Right lobe of liver (tissue), 6 donors: ENCODE data around the gene WBP2NL. TPM values are rescaled to one million over a fixed set of nuclear protein-coding genes. Genes with fewer than 3 reads are reported as not detected.

ENCODE experiments used
- ATAC-seq, 4 donors: fragments of 200-7000 bp; cut with Tn5 transposase; one replicate each; pipeline ENCODE4 v1.9.1; 2020; ENCODE audit warnings: mild to moderate bottlenecking in 4 of 4, moderate library complexity in 4 of 4
- DNase-seq, 3 donors: peaks; one replicate each; pipeline ENCODE4 v3.0.0-alpha.2; 2020
- H3K27ac ChIP-seq, 3 donors: fragments of 200-600 bp; one replicate each; pipeline ENCODE4 v1.8.0; 2022
- H3K27me3 ChIP-seq, 2 donors: fragments of 200-600 bp; one replicate each; pipeline ENCODE4 v1.8.0; 2022
- H3K36me3 ChIP-seq, 4 donors: fragments of 200-600 bp; sonication (generic) in 1 of 4; one replicate each; pipeline versions ENCODE4 v1.5.1 to v1.8.0; 2017 to 2022; ENCODE audit warnings: control low read depth in 1 of 4
- H3K4me1 ChIP-seq, 4 donors: fragments of 200-600 bp; sonication (generic) in 1 of 4; one replicate each; pipeline versions ENCODE4 v1.5.1 to v1.8.0; 2017 to 2022; ENCODE audit warnings: control low read depth in 1 of 4
- H3K4me3 ChIP-seq, 3 donors: fragments of 200-600 bp; one replicate each; pipeline ENCODE4 v1.8.0; 2022
- H3K9me3 ChIP-seq, 4 donors: fragments of 200-600 bp; sonication (generic) in 1 of 4; one replicate each; pipeline versions ENCODE4 v1.5.1 to v1.8.0; 2017 to 2022; ENCODE audit warnings: control low read depth in 1 of 4
- POLR2A ChIP-seq: fragments of 450-650 bp; IDR thresholded peaks from one replicate; pipeline ENCODE4 v1.6.1; 2017; ENCODE audit warnings: antibody characterized with exemption, mild to moderate bottlenecking
- WGBS: methylation state at CpG from one replicate; pipeline ENCODE4 v1.1.6; 2018; ENCODE audit warnings: low coverage, low lambda C conversion rate; ENCODE audit not compliant: insufficient coverage; ENCODE audit errors: missing lambda C conversion rate; 5-methylcytosine and 5-hydroxymethylcytosine counted together
- intact Hi-C, 2 donors: fragments of 100-400 bp; cut with DNase I; formaldehyde crosslinking; loops; one replicate each; pipeline versions ENCODE4 v1.11.2 to v1.14.1; 2022
- total RNA-seq, 6 experiments: library from RNA; depleted of rRNA in 2 of 6; stranded (reverse); fragments of >200 nt in 2 of 6; fragmentation: NEBNext Ultra II Directional in 3 of 6; extraction: Animal tissue kit (Norgen Biotek cat#: 25700) in 3 of 6; gene quantifications; one replicate each; pipeline versions ENCODE4 v1.1.0 to v1.2.4, GENCODE V29; 2016 to 2023
- TF ChIP-seq, protein P1 (sequence below), 4 donors: fragments of 200-600 bp in 3 of 4; fragments of 450-650 bp in 1 of 4; IDR thresholded peaks; one replicate each; pipeline versions ENCODE4 v1.5.1 to v1.8.0; 2016 to 2022; ENCODE audit warnings: antibody characterized with exemption in 4 of 4, mild to moderate bottlenecking in 2 of 4
- donor health status: DM: no; HTN: yes; CAD: no.
- donor health status: DM: no; HTN: no; CAD: no.
- donor health status: DM: no; HTN: no; CAD: no.
- donor health status: DM: no; HTN: yes; CAD: no.
- donor health status: DM: no; HTN: yes; CAD: no.

The WBP2NL gene
- total RNA-seq, 6 experiments from 2014 or later: 0.12 to 0.72 (median 0.63) TPM

GRCh38 chr22:42025421-42025820 lies 26.8 kb downstream of the WBP2NL start:
- Histone ChIP-seq H3K4me3 (no peak overlapping the region), H3K27me3 (no peaks in the 10 kb centered on the region), H3K27ac (no peak overlapping the region), H3K9me3 (no peaks in the 10 kb centered on the region), H3K4me1 (no peaks in the 10 kb centered on the region), H3K36me3 (no peaks in the 10 kb centered on the region)
- WGBS: 58% methylated on average over 1 of the region's 1 CpG
- intact Hi-C loops: no loop called here
- ATAC-seq (no peak), DNase-seq (no peak)
- TF ChIP-seq POLR2A: no peak
- TF ChIP-seq, protein P1, sequence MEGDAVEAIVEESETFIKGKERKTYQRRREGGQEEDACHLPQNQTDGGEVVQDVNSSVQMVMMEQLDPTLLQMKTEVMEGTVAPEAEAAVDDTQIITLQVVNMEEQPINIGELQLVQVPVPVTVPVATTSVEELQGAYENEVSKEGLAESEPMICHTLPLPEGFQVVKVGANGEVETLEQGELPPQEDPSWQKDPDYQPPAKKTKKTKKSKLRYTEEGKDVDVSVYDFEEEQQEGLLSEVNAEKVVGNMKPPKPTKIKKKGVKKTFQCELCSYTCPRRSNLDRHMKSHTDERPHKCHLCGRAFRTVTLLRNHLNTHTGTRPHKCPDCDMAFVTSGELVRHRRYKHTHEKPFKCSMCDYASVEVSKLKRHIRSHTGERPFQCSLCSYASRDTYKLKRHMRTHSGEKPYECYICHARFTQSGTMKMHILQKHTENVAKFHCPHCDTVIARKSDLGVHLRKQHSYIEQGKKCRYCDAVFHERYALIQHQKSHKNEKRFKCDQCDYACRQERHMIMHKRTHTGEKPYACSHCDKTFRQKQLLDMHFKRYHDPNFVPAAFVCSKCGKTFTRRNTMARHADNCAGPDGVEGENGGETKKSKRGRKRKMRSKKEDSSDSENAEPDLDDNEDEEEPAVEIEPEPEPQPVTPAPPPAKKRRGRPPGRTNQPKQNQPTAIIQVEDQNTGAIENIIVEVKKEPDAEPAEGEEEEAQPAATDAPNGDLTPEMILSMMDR (IDR thresholded peaks at IDR 0.05): no peak

GRCh38 chr22:42026705-42027104 lies 28.1 kb downstream of the WBP2NL start:
- TF ChIP-seq POLR2A: no peak
- TF ChIP-seq, protein P1 (IDR thresholded peaks at IDR 0.05): no peak
- intact Hi-C loops: no loop called here
- Histone ChIP-seq H3K36me3 (no peaks in the 10 kb centered on the region), H3K9me3 (no peaks in the 10 kb centered on the region), H3K4me1 (no peaks in the 10 kb centered on the region), H3K27ac (no peak overlapping the region), H3K27me3 (no peaks in the 10 kb centered on the region), H3K4me3 (no peak overlapping the region)
- no peak for DNase-seq
- ATAC-seq: no peak
- 82% methylated on average over 5 of the region's 10 CpGs for WGBS

- no peaks in the 10 kb centered on the region for H3K4me1 ChIP-seq
- H3K27ac ChIP-seq: no peak overlapping the region
- no peak for TF ChIP-seq POLR2A
- TF ChIP-seq, protein P1 (IDR thresholded peaks at IDR 0.05): no peak
- intact Hi-C loops: no loop called here
- H3K9me3 ChIP-seq: no peaks in the 10 kb centered on the region
- 100% methylated on average over 1 of the region's 5 CpGs for WGBS
- no peak for DNase-seq
- H3K27me3 ChIP-seq: no peaks in the 10 kb centered on the region
- ATAC-seq: no peak
- H3K4me3 ChIP-seq: no peak overlapping the region
- H3K36me3 ChIP-seq: no peaks in the 10 kb centered on the region
These were observed 34.9 kb downstream of the WBP2NL start for GRCh38 chr22:42033263-42034181.

DNA sequence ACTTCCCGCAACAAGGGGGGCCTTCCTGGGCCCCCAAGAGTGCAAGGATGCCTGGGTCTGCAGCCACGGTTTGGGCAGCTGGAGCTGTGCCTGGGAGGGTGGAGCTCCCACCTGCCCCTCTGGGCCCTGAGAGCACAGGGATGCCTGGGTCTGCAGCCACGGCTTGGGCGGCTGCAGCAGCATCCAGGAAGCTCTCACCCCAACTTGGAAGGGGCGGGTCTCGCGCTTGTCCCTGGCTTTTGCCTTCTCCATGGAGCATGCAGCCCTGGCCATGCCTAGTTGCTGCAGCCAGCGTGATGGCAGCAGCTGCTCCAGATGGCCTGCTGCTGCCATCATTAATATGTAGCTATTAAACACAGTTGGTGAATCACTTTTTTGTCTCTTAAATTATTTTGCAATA lies 36.7 kb downstream of the WBP2NL start:
- no peaks in the 10 kb centered on the region for H3K36me3 ChIP-seq
- WGBS: no CpG with 5 or more reads among the region's 8 CpGs
- ATAC-seq (no peak), DNase-seq (no peak)
- H3K4me3 ChIP-seq: no peak overlapping the region
- intact Hi-C loops: no loop called here
- TF ChIP-seq POLR2A: no peak
- TF ChIP-seq, protein P1 (IDR thresholded peaks at IDR 0.05): no peak
- H3K4me1 ChIP-seq: no peaks in the 10 kb centered on the region
- H3K27ac ChIP-seq: no peak overlapping the region
- no peaks in the 10 kb centered on the region for H3K9me3 ChIP-seq
- H3K27me3 ChIP-seq: no peaks in the 10 kb centered on the region
